Nasal cavity respiratory epithelium epithelial cell of viscerocranial mucosa (primary cell): ENCODE results near the gene PAM16. TPM values are rescaled to one million over a fixed set of nuclear protein-coding genes. Genes with fewer than 3 reads are reported as not detected.

Experiments
- total RNA-seq: library from RNA; depleted of rRNA; stranded (reverse); fragments of >200 nt; gene quantifications from 2 replicates; pipeline ENCODE4 v1.2.3, GENCODE V29; 2014

Gene PAM16
- total RNA-seq, result 22.8 and 54.7 TPM in 2 replicates

DNA sequence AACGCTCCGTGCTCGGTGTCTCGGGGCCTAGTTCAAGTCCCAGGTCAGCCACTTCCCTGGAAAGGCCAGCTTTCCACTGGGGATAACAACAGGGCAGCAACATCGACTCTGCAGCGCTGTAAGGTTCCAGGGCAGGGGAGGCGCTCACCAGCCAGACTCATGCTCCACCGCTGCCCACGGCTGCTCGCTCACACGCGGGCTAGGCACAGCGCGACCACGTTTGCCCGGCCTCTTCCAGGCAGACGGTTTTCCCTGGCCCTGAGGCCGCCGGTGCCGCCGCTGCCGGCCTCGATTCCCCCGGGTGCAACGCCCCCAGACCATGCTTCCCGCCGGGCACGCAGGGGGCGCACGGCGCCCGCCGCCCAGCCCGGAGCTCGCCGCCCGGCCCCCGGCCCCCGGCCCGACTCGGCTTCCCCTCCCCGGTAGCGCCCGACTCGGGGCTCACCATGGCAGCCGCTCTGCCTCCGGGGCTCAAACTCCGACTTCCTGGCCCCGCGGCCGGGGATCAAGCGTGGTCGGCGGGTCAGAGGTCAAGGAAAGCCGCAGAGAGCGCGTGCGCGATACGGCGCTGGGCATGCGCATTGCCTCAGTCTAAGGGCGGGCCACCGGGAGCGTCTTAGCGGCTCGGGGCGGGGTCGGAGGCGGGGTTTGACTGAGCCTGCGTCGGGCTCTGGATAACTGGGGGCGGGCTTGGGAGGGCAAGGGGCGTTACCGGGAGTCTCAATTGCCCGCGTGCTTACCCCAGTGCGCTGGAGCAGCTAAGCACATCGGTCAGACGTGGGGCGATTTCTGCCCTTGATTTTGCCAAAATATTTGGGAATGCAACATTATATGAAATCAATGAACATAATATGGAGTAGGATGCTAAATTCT lies at the start of gene PAM16:
Gene PAM16 (minus strand): TSS at position 535 of the 873 bp plus-strand sequence. CDS start 87 bp downstream, at position 448.

DNA sequence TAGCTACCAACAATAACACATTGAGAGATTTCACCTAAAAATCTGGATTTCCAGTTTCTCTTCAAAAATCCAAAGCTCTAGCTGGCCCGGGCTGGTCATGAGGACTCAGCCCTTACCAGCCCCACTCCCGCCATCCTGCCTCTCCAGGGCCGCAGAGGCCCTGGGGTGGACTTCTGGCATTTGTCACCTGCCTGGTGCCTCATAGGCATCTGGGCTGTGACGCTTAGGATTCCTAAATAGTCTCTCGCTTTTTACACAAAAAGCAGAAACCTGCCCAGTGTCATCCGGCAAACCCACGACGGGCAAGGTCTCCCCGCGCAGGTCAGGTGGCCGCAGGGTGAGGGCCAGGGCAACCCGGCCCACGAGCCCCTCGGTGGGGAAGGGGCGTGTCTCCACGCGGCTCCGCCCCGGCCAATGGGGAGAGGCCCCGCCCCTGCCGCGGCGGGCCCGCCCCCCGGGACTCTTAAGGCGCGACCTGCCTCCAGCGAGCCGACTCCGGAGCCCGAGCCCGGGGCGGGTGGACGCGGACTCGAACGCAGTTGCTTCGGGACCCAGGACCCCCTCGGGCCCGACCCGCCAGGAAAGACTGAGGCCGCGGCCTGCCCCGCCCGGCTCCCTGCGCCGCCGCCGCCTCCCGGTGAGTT lies 20.4 kb upstream of the PAM16 start, which contains the start of gene VASN:
Gene VASN (plus strand): TSS at position 492 of the 644 bp plus-strand sequence. CDS start 9,030 bp downstream, outside the sequence.

GRCh38 chr16:4315186-4316107 lies 35.7 kb downstream of the PAM16 start, which contains the start of gene GLIS2:
Gene GLIS2 (plus strand): TSS chr16:4316067. CDS start chr16:4332281, 16,214 bp downstream.

Other genes with a start within 250 kb of the PAM16 start
- 21.9 and 33.5 TPM in 2 replicates for gene ADCY9, start 234.9 kb downstream of the PAM16 start, total RNA-seq
- under 0.01 TPM in 2 replicates for gene SRL, start 109.2 kb downstream of the PAM16 start, total RNA-seq
- gene TFAP4, start 78.3 kb downstream of the PAM16 start, total RNA-seq, result 8.2 and 14.2 TPM in 2 replicates
- gene GLIS2, start 35.3 kb downstream of the PAM16 start, total RNA-seq, result 0.68 and 3.6 TPM in 2 replicates
- gene VASN, start 20.5 kb upstream of the PAM16 start, total RNA-seq, result 4.4 and 11.5 TPM in 2 replicates
- 6.8 and 12.8 TPM in 2 replicates for gene CORO7, start 65.3 kb upstream of the PAM16 start, total RNA-seq
- 80.7 and 89.6 TPM in 2 replicates for gene DNAJA3, start 74.5 kb upstream of the PAM16 start, total RNA-seq
- gene NMRAL1, start 123.3 kb upstream of the PAM16 start, total RNA-seq, result 35.7 and 52.3 TPM in 2 replicates
- 72.2 and 73.1 TPM in 2 replicates for gene HMOX2, start 125.1 kb upstream of the PAM16 start, total RNA-seq
- gene CDIP1, start 187.5 kb upstream of the PAM16 start, total RNA-seq, result 12.0 and 33.5 TPM in 2 replicates
- under 0.01 and 0.14 TPM in 2 replicates for gene C16orf96, start 205.0 kb upstream of the PAM16 start, total RNA-seq